DOHH2 (cell line): ENCODE results near the gene BCL2L13.

Experiments
- CTCF ChIP-seq: fragments of 200-600 bp; sonication (generic); IDR thresholded peaks from one replicate; pipeline ENCODE4 v1.5.1; 2014; ENCODE audit warnings: antibody characterized with exemption, mild to moderate bottlenecking, low read depth, low read length; ENCODE audit not compliant: poor library complexity, severe bottlenecking
- EZH2phosphoT487 ChIP-seq: fragments of 200-600 bp; sonication (generic); IDR thresholded peaks from 2 replicates; pipeline ENCODE4 v1.6.1; 2017; ENCODE audit warnings: borderline replicate concordance, mild to moderate bottlenecking, antibody characterized with exemption, low read length, moderate library complexity, mixed read lengths

- TF ChIP-seq CTCF (no peak), EZH2phosphoT487 (no peak)
Measured at GRCh38 chr22:17665248-17665647, 26.7 kb downstream of the BCL2L13 start.
